Mesendoderm (in vitro differentiated cells): Measurements from ENCODE around the gene ADCY9.

ENCODE experiments used
- DNase-seq: peaks from one replicate; pipeline ENCODE4 v3.0.0; 2013
- H2AK5ac ChIP-seq: 2 replicates; pipeline ENCODE4 v1.6.1; 2013; ENCODE audit warnings: low read length, inconsistent platforms
- H2BK120ac ChIP-seq: 2 replicates; pipeline ENCODE4 v1.6.1; 2013; ENCODE audit warnings: low read depth, mild to moderate bottlenecking, low read length, moderate library complexity, mixed read lengths
- H2BK15ac ChIP-seq: replicated peaks from 2 replicates; pipeline ENCODE4 v1.6.1; 2013; ENCODE audit warnings: low read depth, mild to moderate bottlenecking, moderate library complexity
- H2BK5ac ChIP-seq: 2 replicates; pipeline ENCODE4 v1.6.1; 2013; ENCODE audit warnings: low read length, inconsistent platforms
- H3K18ac ChIP-seq: 2 replicates; pipeline ENCODE4 v1.6.1; 2013; ENCODE audit warnings: mild to moderate bottlenecking, low read length, mixed read lengths
- H3K23ac ChIP-seq: one replicate; pipeline ENCODE4 v1.6.1; 2013; ENCODE audit warnings: low read length
- H3K27ac ChIP-seq: 2 replicates; pipeline ENCODE4 v1.5.1; 2013; ENCODE audit warnings: low read depth, mild to moderate bottlenecking, inconsistent platforms, low read length, moderate library complexity
- H3K27me3 ChIP-seq: 2 replicates; pipeline ENCODE4 v1.6.1; 2013; ENCODE audit warnings: low read length, control low read depth, mild to moderate bottlenecking, inconsistent platforms; ENCODE audit not compliant: insufficient read depth, poor library complexity
- H3K36me3 ChIP-seq: 2 replicates; pipeline ENCODE4 v1.6.1; 2013; ENCODE audit warnings: low read length, inconsistent platforms; ENCODE audit not compliant: control insufficient read depth, insufficient read depth
- H3K4ac ChIP-seq: one replicate; pipeline ENCODE4 v1.6.1; 2013; ENCODE audit warnings: low read depth, mild to moderate bottlenecking, low read length, moderate library complexity
- H3K4me1 ChIP-seq: 2 replicates; pipeline ENCODE4 v1.6.1; 2013; ENCODE audit warnings: low read depth, low read length, inconsistent platforms; ENCODE audit not compliant: control insufficient read depth
- H3K4me2 ChIP-seq: 2 replicates; pipeline ENCODE4 v1.6.1; 2013; ENCODE audit warnings: low read length
- H3K4me3 ChIP-seq: 2 replicates; pipeline ENCODE4 v1.5.1; 2013; ENCODE audit warnings: mild to moderate bottlenecking, low read length
- H3K56ac ChIP-seq: one replicate; pipeline ENCODE4 v1.6.1; 2013; ENCODE audit warnings: low read length
- H3K79me1 ChIP-seq: 2 replicates; pipeline ENCODE4 v1.6.1; 2013; ENCODE audit warnings: low read length, inconsistent platforms
- H3K79me2 ChIP-seq: 2 replicates; pipeline ENCODE4 v1.6.1; 2013; ENCODE audit warnings: mild to moderate bottlenecking, low read length; ENCODE audit not compliant: control insufficient read depth, insufficient read depth
- H3K9ac ChIP-seq: 2 replicates; pipeline ENCODE4 v1.6.1; 2013; ENCODE audit warnings: low read length, inconsistent platforms
- H4K5ac ChIP-seq: one replicate; pipeline ENCODE4 v1.6.1; 2013; ENCODE audit warnings: low read length
- H4K8ac ChIP-seq: one replicate; pipeline ENCODE4 v1.6.1; 2013; ENCODE audit warnings: low read depth, mild to moderate bottlenecking, control low read depth, low read length, moderate library complexity
- WGBS: extraction: QIAGEN DNeasy Blood & Tissue Kit; methylation state at CpG from one replicate; pipeline ENCODE4 v1.1.7; 2013; ENCODE audit warnings: low lambda C conversion rate, missing lambda C conversion rate; ENCODE audit not compliant: insufficient coverage; ENCODE audit errors: extremely low coverage; 5-methylcytosine and 5-hydroxymethylcytosine counted together

Gene ADCY9

DNA sequence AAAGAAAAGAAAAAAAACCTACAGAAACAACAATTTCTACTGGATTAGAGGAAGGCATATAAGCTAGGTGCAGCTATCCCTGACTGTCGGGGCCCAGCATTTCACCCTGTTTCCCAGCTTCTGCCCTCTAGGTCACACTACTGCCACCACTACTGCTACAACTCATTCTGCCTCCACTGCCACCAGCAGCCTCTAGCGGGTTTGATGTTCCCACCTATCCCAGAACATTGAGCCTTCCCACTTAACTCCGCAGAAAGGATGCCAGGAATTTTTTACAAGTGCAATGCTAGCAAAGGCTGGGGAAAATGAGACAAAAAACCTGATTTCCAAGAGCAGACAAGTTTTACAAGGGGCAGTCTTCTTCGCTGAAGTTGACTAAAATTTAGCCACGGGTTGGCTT is 10.4 kb downstream of the ADCY9 start:
- no peak overlapping the region for H2AK5ac ChIP-seq
- H3K9ac ChIP-seq: no peak overlapping the region
- DNase-seq: no peak
- no peak overlapping the region for H2BK5ac ChIP-seq
- no peak overlapping the region for H3K4me2 ChIP-seq
- no peak overlapping the region for H4K8ac ChIP-seq
- no peaks in the 10 kb centered on the region for H3K27me3 ChIP-seq
- no peak overlapping the region for H3K4me3 ChIP-seq
- H3K79me2 ChIP-seq: no peaks in the 10 kb centered on the region
- H3K56ac ChIP-seq: no peak overlapping the region
- H3K18ac ChIP-seq: no peak overlapping the region
- H3K36me3 ChIP-seq: no peaks in the 10 kb centered on the region
- peaks cover 5% of the 10 kb centered on the region for H3K4me1 ChIP-seq
- no peaks in the 10 kb centered on the region for H3K79me1 ChIP-seq
- WGBS: no CpG with 5 or more reads among the region's 5 CpGs
- H2BK120ac ChIP-seq: no peak overlapping the region
- H3K4ac ChIP-seq: no peak overlapping the region
- H2BK15ac ChIP-seq: no peak overlapping the region
- H3K27ac ChIP-seq: no peak overlapping the region
- no peak overlapping the region for H3K23ac ChIP-seq
- H4K5ac ChIP-seq: no peak overlapping the region

DNA sequence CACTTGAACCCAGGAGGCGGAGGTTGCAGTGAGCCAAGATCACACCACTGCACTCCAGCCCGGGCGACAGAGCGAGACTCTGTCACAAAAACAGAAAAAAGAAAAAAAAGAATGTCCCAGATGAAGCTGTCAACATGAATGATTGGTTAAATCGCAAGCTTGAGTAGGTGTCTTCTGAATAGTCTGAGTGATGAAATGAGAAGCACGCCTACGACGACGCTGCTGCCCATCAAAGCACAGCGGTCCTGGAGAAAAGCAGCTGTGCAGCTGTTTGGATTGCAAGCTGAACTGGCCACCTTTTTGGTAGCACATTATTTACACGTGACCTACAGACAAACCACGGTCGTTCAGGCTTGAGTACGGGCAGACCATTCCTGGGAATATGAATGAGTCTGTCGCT is 12.5 kb downstream of the ADCY9 start:
- H3K4me1 ChIP-seq: no peaks in the 10 kb centered on the region
- no peak for DNase-seq
- H2AK5ac ChIP-seq: no peak overlapping the region
- no peak overlapping the region for H3K4me3 ChIP-seq
- H2BK15ac ChIP-seq: no peak overlapping the region
- no peak overlapping the region for H2BK5ac ChIP-seq
- no peaks in the 10 kb centered on the region for H3K27me3 ChIP-seq
- no peaks in the 10 kb centered on the region for H3K79me1 ChIP-seq
- no peak overlapping the region for H2BK120ac ChIP-seq
- H3K4me2 ChIP-seq: no peak overlapping the region
- H4K8ac ChIP-seq: no peak overlapping the region
- no peak overlapping the region for H3K18ac ChIP-seq
- H4K5ac ChIP-seq: no peak overlapping the region
- H3K23ac ChIP-seq: no peak overlapping the region
- no peak overlapping the region for H3K56ac ChIP-seq
- no peaks in the 10 kb centered on the region for H3K79me2 ChIP-seq
- H3K27ac ChIP-seq: no peak overlapping the region
- H3K9ac ChIP-seq: no peak overlapping the region
- no peaks in the 10 kb centered on the region for H3K36me3 ChIP-seq
- WGBS: no CpG with 5 or more reads among the region's 15 CpGs
- H3K4ac ChIP-seq: no peak overlapping the region

GRCh38 chr16:4101421-4102219 is 14.6 kb downstream of the ADCY9 start:
- H3K27ac ChIP-seq: no peak overlapping the region
- no peaks in the 10 kb centered on the region for H3K4me1 ChIP-seq
- H4K5ac ChIP-seq: no peak overlapping the region
- H3K4ac ChIP-seq: no peak overlapping the region
- H2AK5ac ChIP-seq: no peak overlapping the region
- no peak for DNase-seq
- H2BK15ac ChIP-seq: no peak overlapping the region
- H3K27me3 ChIP-seq: no peaks in the 10 kb centered on the region
- no peak overlapping the region for H3K4me2 ChIP-seq
- H2BK120ac ChIP-seq: no peak overlapping the region
- no peaks in the 10 kb centered on the region for H3K79me1 ChIP-seq
- no peak overlapping the region for H4K8ac ChIP-seq
- H2BK5ac ChIP-seq: no peak overlapping the region
- no peak overlapping the region for H3K9ac ChIP-seq
- H3K23ac ChIP-seq: no peak overlapping the region
- no peak overlapping the region for H3K18ac ChIP-seq
- H3K4me3 ChIP-seq: no peak overlapping the region
- no peaks in the 10 kb centered on the region for H3K36me3 ChIP-seq
- H3K56ac ChIP-seq: no peak overlapping the region
- no peaks in the 10 kb centered on the region for H3K79me2 ChIP-seq
- WGBS: no CpG with 5 or more reads among the region's 20 CpGs

GRCh38 chr16:4098501-4098900 is 17.7 kb downstream of the ADCY9 start:
- Histone ChIP-seq H3K36me3 (no peaks in the 10 kb centered on the region), H3K23ac (no peak overlapping the region), H3K4me2 (no peak overlapping the region), H3K79me1 (no peaks in the 10 kb centered on the region), H3K4ac (no peak overlapping the region), H3K27me3 (no peaks in the 10 kb centered on the region), H4K8ac (no peak overlapping the region), H2BK120ac (no peak overlapping the region), H4K5ac (no peak overlapping the region), H3K79me2 (no peaks in the 10 kb centered on the region), H2BK15ac (no peak overlapping the region), H3K4me1 (no peaks in the 10 kb centered on the region), H2BK5ac (no peak overlapping the region), H2AK5ac (no peak overlapping the region), H3K9ac (no peak overlapping the region), H3K18ac (no peak overlapping the region), H3K27ac (no peak overlapping the region), H3K4me3 (no peak overlapping the region), H3K56ac (no peak overlapping the region)
- WGBS: no CpG with 5 or more reads among the region's 4 CpGs
- peak; percentile 11 for DNase-seq

- Histone ChIP-seq H2BK5ac (no peak overlapping the region), H2BK120ac (no peak overlapping the region), H3K4ac (no peak overlapping the region), H4K8ac (no peak overlapping the region), H3K27me3 (no peaks in the 10 kb centered on the region), H3K56ac (no peak overlapping the region), H2BK15ac (no peak overlapping the region), H3K23ac (no peak overlapping the region), H3K4me2 (no peak overlapping the region), H3K79me1 (no peaks in the 10 kb centered on the region), H3K4me3 (no peak overlapping the region), H3K9ac (no peak overlapping the region), H3K18ac (no peak overlapping the region), H4K5ac (no peak overlapping the region), H3K4me1 (no peaks in the 10 kb centered on the region), H3K27ac (no peak overlapping the region), H3K79me2 (no peaks in the 10 kb centered on the region), H2AK5ac (no peak overlapping the region), H3K36me3 (no peaks in the 10 kb centered on the region)
- peak; percentile 57 for DNase-seq
- no CpG with 5 or more reads among the region's 4 CpGs for whole genome bisulfite sequencing
Measured at GRCh38 chr16:4097826-4098240, 18.4 kb downstream of the ADCY9 start.

DNA sequence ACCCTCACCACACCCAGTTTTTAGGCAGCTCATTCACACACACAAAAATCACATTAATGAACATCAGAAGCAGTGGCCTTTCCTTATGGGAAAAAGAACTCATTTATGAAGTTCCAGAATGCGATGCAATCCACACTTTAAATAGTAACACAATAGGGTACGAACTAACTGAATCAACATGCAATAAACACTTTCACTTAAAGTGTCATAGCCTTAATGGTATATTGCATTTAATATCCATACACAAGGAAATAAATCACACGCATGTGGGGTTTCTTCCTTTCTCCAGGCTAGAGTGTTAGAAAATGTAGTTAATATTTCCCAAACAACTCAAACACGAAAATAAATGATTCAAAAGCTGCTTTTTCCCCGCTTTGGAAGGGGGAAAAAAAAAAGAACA is 19.7 kb downstream of the ADCY9 start:
- Histone ChIP-seq H3K4me1 (no peaks in the 10 kb centered on the region), H3K27me3 (no peaks in the 10 kb centered on the region), H3K56ac (no peak overlapping the region), H3K23ac (no peak overlapping the region), H3K36me3 (no peaks in the 10 kb centered on the region), H3K4ac (no peak overlapping the region), H3K18ac (no peak overlapping the region), H3K79me1 (no peaks in the 10 kb centered on the region), H4K8ac (no peak overlapping the region), H3K4me2 (no peak overlapping the region), H3K79me2 (no peaks in the 10 kb centered on the region), H2BK5ac (no peak overlapping the region), H3K9ac (no peak overlapping the region), H3K27ac (no peak overlapping the region), H3K4me3 (no peak overlapping the region), H2BK15ac (no peak overlapping the region), H2AK5ac (no peak overlapping the region), H2BK120ac (no peak overlapping the region), H4K5ac (no peak overlapping the region)
- no peak for DNase-seq
- WGBS: no CpG with 5 or more reads among the region's 5 CpGs
